Fibroblast of peridontal ligament (primary cell): ENCODE results near the gene PI4K2B.
"Not testable (repeated sequence)": the region's sequence is repeated elsewhere in the genome, so short reads cannot be mapped to it uniquely, and the experiment has no call there.

Source experiments
- DNase-seq: peaks from one replicate; pipeline ENCODE4 v3.0.0-alpha.2; 2010; ENCODE audit errors: extremely low read depth

Gene PI4K2B

GRCh38 chr4:25233737-25234389 lies at the start of gene PI4K2B:
Gene PI4K2B, plus strand, starts transcription at chr4:25234033. Its CDS starts 131 bp downstream, at chr4:25234164.
- peak; percentile 54 for DNase-seq

- DNase-seq, result no peak
These were observed 49.8 kb upstream of the PI4K2B start for GRCh38 chr4:25184056-25184455.

GRCh38 chr4:25190407-25190806 lies 43.4 kb upstream of the PI4K2B start:
- DNase-seq, result no peak

GRCh38 chr4:25198713-25199112 lies 35.1 kb upstream of the PI4K2B start:
- DNase-seq, result no peak

- no peak for DNase-seq
These were observed 25.8 kb upstream of the PI4K2B start for GRCh38 chr4:25207997-25208396.

- no peak for DNase-seq
These were observed 24.1 kb upstream of the PI4K2B start for GRCh38 chr4:25209702-25210101.

GRCh38 chr4:25211721-25212120 lies 22.1 kb upstream of the PI4K2B start:
- DNase-seq, result no peak

GRCh38 chr4:25212822-25213221 lies 21.0 kb upstream of the PI4K2B start:
- DNase-seq, result no peak

GRCh38 chr4:25213347-25213979 lies 20.4 kb upstream of the PI4K2B start:
- DNase-seq, result no peak

GRCh38 chr4:25214750-25215149 lies 19.1 kb upstream of the PI4K2B start:
- not testable (repeated sequence) for DNase-seq

GRCh38 chr4:25215511-25215910 lies 18.3 kb upstream of the PI4K2B start:
- no peak for DNase-seq

GRCh38 chr4:25221377-25221776 lies 12.5 kb upstream of the PI4K2B start:
- DNase-seq, result no peak

- DNase-seq, result peak; percentile 37
These were observed 9.9 kb upstream of the PI4K2B start for GRCh38 chr4:25223802-25224375.

GRCh38 chr4:25229804-25230203 lies 4.0 kb upstream of the PI4K2B start:
- DNase-seq, result no peak

GRCh38 chr4:25233194-25233593 lies 639 bp upstream of the PI4K2B start:
- no peak for DNase-seq

- peak; percentile 89 for DNase-seq
These were observed 847 bp downstream of the PI4K2B start for GRCh38 chr4:25234390-25235370.

- DNase-seq, result no peak
These were observed 1.6 kb downstream of the PI4K2B start for GRCh38 chr4:25235401-25235800.

GRCh38 chr4:25236030-25236429 lies 2.2 kb downstream of the PI4K2B start:
- DNase-seq, result not testable (repeated sequence)

GRCh38 chr4:25236971-25237370 lies 3.1 kb downstream of the PI4K2B start:
- DNase-seq, result no peak

GRCh38 chr4:25238052-25238451 lies 4.2 kb downstream of the PI4K2B start:
- peak; percentile 30 for DNase-seq

GRCh38 chr4:25239528-25239927 lies 5.7 kb downstream of the PI4K2B start:
- not testable (repeated sequence) for DNase-seq

GRCh38 chr4:25240754-25241210 lies 6.9 kb downstream of the PI4K2B start:
- DNase-seq, result not testable (repeated sequence)
